GM12874 (cell line): ENCODE data around the gene XPNPEP3.

Source experiments
- TF ChIP-seq, protein P1 (sequence below): IDR thresholded peaks from 2 replicates; pipeline ENCODE4 v1.5.1; 2011; ENCODE audit warnings: low read depth, mild to moderate bottlenecking, control low read depth, low read length, moderate library complexity; ENCODE audit not compliant: insufficient read depth

Gene XPNPEP3

DNA sequence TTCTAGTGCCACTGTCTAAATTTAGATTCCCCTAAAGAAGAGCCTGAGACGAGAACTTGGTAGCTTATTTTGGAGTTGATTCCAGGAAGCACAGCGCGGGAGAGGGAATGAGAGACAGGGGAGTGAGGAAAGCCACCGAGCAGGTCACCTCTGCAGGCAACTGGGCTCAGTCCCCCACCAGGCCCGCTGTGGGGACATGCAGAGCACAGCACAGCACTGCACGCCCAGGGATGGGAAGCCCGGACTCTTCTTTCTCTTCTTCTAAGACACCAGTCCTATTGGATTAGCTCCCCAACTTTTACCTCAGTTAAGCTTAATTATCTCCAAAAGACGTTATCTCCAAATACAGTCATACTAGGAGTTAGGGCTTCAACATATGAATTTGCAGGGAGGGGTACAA, 122.9 kb downstream of the XPNPEP3 start:
- TF ChIP-seq, protein P1, sequence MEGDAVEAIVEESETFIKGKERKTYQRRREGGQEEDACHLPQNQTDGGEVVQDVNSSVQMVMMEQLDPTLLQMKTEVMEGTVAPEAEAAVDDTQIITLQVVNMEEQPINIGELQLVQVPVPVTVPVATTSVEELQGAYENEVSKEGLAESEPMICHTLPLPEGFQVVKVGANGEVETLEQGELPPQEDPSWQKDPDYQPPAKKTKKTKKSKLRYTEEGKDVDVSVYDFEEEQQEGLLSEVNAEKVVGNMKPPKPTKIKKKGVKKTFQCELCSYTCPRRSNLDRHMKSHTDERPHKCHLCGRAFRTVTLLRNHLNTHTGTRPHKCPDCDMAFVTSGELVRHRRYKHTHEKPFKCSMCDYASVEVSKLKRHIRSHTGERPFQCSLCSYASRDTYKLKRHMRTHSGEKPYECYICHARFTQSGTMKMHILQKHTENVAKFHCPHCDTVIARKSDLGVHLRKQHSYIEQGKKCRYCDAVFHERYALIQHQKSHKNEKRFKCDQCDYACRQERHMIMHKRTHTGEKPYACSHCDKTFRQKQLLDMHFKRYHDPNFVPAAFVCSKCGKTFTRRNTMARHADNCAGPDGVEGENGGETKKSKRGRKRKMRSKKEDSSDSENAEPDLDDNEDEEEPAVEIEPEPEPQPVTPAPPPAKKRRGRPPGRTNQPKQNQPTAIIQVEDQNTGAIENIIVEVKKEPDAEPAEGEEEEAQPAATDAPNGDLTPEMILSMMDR, result no peak
